OCI-LY1 (cell line): ENCODE measurements around the gene SH3BP5.

ENCODE experiments used
- EZH2 ChIP-seq: fragments of 200-600 bp; sonication (generic), shearing (Covaris generic); IDR thresholded peaks from 2 replicates; pipeline ENCODE4 v1.8.0; 2017; ENCODE audit warnings: borderline replicate concordance, mixed run types, mild to moderate bottlenecking, antibody characterized with exemption, low read length, moderate library complexity, mixed read lengths
- TF ChIP-seq, protein P1 (sequence below): fragments of 200-600 bp; sonication (generic), shearing (Covaris generic); IDR thresholded peaks from 2 replicates; pipeline ENCODE4 v1.5.1; 2017; ENCODE audit warnings: mild to moderate bottlenecking, antibody characterized with exemption, low read length, moderate library complexity, mixed read lengths

DNA sequence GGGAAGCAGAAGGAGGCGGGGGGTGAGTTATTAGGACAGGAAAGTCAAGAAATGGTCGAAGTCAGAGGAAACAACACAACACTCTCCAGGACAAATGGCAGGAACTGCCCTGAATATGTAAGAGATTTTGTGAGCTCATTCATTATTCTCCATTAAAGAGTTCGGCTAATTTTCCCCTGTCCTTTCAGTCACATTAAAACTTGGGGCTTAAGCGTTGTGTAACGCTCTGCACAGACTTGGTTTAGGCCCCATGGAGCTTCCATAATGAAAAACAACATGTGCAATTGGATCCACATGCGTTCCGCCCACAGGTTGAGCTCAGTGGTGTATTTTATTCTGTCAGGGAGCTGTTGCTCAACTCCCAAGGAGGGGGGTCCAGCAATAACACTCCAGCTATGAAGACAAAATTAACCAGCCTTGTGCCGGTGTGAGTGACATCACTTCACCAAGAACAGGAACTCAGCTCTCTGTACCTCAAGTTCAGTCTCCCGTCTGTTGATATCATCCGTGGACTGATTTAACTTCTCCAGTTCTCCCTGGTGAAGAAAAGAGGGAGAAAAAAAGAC is 2.3 kb downstream of the SH3BP5 start:
- TF ChIP-seq, protein P1, sequence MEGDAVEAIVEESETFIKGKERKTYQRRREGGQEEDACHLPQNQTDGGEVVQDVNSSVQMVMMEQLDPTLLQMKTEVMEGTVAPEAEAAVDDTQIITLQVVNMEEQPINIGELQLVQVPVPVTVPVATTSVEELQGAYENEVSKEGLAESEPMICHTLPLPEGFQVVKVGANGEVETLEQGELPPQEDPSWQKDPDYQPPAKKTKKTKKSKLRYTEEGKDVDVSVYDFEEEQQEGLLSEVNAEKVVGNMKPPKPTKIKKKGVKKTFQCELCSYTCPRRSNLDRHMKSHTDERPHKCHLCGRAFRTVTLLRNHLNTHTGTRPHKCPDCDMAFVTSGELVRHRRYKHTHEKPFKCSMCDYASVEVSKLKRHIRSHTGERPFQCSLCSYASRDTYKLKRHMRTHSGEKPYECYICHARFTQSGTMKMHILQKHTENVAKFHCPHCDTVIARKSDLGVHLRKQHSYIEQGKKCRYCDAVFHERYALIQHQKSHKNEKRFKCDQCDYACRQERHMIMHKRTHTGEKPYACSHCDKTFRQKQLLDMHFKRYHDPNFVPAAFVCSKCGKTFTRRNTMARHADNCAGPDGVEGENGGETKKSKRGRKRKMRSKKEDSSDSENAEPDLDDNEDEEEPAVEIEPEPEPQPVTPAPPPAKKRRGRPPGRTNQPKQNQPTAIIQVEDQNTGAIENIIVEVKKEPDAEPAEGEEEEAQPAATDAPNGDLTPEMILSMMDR: no peak
- no peak for TF ChIP-seq EZH2
